ENCODE data around the gene LRRC26.

DNA sequence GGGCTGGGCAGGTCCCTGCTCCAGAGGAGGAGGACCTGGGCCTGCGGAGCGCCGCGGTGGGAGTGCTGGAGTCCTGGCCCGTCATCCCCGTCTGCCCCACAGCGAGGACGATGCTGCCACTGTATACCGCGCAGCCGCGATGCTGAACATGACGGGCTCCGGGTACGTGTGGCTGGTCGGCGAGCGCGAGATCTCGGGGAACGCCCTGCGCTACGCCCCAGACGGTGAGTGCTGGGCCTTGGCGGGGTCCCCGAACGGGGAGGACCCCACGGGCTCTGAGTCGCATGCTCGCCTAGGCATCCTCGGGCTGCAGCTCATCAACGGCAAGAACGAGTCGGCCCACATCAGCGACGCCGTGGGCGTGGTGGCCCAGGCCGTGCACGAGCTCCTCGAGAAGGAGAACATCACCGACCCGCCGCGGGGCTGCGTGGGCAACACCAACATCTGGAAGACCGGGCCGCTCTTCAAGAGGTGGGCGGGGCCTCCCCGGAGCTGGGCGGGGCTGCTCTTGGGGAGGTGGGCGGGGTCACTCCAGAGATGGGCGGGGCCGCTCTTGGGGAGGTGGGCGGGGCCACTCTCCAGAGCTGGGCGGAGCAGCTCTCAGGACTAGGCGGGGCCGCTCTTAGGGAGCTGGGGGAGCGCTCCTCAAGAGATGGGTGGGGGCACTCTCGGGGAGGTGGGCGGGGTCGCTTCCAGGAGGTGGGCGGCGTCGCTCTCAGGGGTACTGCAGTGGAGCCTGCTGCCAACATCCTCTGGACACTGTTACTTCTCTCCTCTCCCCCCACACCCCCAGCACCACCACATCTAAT, 13.1 kb downstream of the LRRC26 start:
- TF ChIP-seq EP300 (IDR thresholded peaks at IDR 0.05) (no peak), POLR2AphosphoS5 (IDR thresholded peaks at IDR 0.05) (no peak), POLR2A (IDR thresholded peaks at IDR 0.05) (no peak)
- TF ChIP-seq, protein P1, sequence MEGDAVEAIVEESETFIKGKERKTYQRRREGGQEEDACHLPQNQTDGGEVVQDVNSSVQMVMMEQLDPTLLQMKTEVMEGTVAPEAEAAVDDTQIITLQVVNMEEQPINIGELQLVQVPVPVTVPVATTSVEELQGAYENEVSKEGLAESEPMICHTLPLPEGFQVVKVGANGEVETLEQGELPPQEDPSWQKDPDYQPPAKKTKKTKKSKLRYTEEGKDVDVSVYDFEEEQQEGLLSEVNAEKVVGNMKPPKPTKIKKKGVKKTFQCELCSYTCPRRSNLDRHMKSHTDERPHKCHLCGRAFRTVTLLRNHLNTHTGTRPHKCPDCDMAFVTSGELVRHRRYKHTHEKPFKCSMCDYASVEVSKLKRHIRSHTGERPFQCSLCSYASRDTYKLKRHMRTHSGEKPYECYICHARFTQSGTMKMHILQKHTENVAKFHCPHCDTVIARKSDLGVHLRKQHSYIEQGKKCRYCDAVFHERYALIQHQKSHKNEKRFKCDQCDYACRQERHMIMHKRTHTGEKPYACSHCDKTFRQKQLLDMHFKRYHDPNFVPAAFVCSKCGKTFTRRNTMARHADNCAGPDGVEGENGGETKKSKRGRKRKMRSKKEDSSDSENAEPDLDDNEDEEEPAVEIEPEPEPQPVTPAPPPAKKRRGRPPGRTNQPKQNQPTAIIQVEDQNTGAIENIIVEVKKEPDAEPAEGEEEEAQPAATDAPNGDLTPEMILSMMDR (IDR thresholded peaks at IDR 0.05), result no peak

All from stomach (tissue), 4 donors.